H1 (cell line): ENCODE data around the gene MIA3. TPM values are rescaled to one million over a fixed set of nuclear protein-coding genes. Genes with fewer than 3 reads are reported as not detected.

Source experiments
- BCL11A ChIP-seq, 2 experiments: IDR thresholded peaks; one replicate each; pipeline ENCODE4 v1.6.1; 2011; ENCODE audit warnings: low read depth in 2 of 2, low read length in 2 of 2, mild to moderate bottlenecking in 2 of 2
- CHD1 ChIP-seq: IDR thresholded peaks from 2 replicates; pipeline ENCODE4 v1.6.1; 2012; ENCODE audit warnings: low read depth, low read length, improper control_type of control experiment
- FOSL1 ChIP-seq: IDR thresholded peaks from 2 replicates; pipeline ENCODE4 v1.6.1; 2011; ENCODE audit warnings: mild to moderate bottlenecking, low read depth, low read length, moderate library complexity; ENCODE audit not compliant: insufficient read depth
- RAD21 ChIP-seq, 2 experiments: IDR thresholded peaks in 1 of 2; conservative IDR thresholded peaks in 1 of 2; 2 replicates each; pipeline ENCODE4 v1.6.1; 2011; ENCODE audit warnings: low read depth in 2 of 2, low read length in 2 of 2, improper control_type of control experiment in 1 of 2, inconsistent platforms in 1 of 2, mild to moderate bottlenecking in 1 of 2, moderate library complexity in 1 of 2
- polyA plus RNA-seq, 7 experiments: library from polyadenylated mRNA; depleted of rRNA in 3 of 7; stranded (reverse) in 5 of 7; unstranded in 2 of 7; fragments of >200 nt in 5 of 7; fragments of 200-250 nt in 2 of 7; gene quantifications; 1 replicate in 5 of 7; 2 replicates in 1 of 7; 4 replicates in 1 of 7; pipeline versions ENCODE4 v1.2.1 to v1.2.3, GENCODE V29; 2011 to 2013; ENCODE audit warnings: missing spikeins in 2 of 7, mixed read lengths in 2 of 7
- total RNA-seq: library from RNA; stranded (reverse); fragmentation: NEBNext Ultra II Directional; extraction: Animal tissue kit (Norgen Biotek cat#: 25700); gene quantifications from 2 replicates; pipeline ENCODE4 v1.2.1, GENCODE V29; 2021

MIA3 gene
- total and polyA plus RNA-seq, 2 of the 8 experiments (the other 6 are each of a cell fraction or from before 2014, with no cell fraction given) = 69.0 to 105 TPM

DNA sequence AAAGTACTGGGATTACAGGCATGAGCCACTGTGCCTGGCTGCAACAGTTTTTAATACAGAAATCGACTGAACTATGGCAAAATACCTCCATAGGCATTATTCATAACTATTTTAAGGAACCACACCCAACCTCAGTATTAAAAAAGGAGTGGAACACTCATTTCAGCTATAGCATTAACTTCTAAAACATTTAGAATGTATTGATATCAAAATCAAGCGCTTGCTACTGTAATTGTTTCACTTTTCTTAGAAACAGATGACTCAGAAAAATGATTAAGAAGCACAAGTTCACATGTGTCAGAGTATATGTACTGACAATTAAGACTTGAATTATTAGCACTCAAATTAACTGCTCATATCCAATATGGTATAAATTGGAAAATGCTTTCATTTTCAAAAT lies 79.3 kb downstream of the MIA3 start (continued):
- TF ChIP-seq FOSL1 (no peak), CHD1 (no peak), BCL11A (IDR thresholded peaks at IDR 0.05; ENCODE audit: low read depth in 2 of 2, low read length in 2 of 2) (no peak), RAD21 (IDR thresholded peaks at IDR 0.05 in 1 of 2, conservative IDR thresholded peaks at IDR 0.05 in 1 of 2; ENCODE audit: low read depth in 2 of 2, low read length in 2 of 2) (no peak)
